HT1080 (cell line): Measurements from ENCODE around the gene PDXP. TPM values are rescaled to one million over a fixed set of nuclear protein-coding genes. Genes with fewer than 3 reads are reported as not detected.
"Not testable (repeated sequence)": the region's sequence is repeated elsewhere in the genome, so short reads cannot be mapped to it uniquely, and the experiment has no call there.

Source experiments
- DNase-seq: peaks from one replicate; pipeline ENCODE4 v3.0.0-alpha.2; 2015; ENCODE audit warnings: low read depth
- total RNA-seq: library from RNA; depleted of rRNA; stranded (reverse); fragments of >200 nt; shearing (Covaris generic); gene quantifications from 2 replicates; pipeline ENCODE4 v1.2.3, GENCODE V29; 2014

Gene PDXP
- total RNA-seq, 1 experiment from 2014 or later: 52.0 TPM

GRCh38 chr22:37643225-37643847, 15.2 kb upstream of the PDXP start:
- peak; percentile 68 for DNase-seq

GRCh38 chr22:37647317-37647716, 11.2 kb upstream of the PDXP start:
- no peak for DNase-seq

DNA sequence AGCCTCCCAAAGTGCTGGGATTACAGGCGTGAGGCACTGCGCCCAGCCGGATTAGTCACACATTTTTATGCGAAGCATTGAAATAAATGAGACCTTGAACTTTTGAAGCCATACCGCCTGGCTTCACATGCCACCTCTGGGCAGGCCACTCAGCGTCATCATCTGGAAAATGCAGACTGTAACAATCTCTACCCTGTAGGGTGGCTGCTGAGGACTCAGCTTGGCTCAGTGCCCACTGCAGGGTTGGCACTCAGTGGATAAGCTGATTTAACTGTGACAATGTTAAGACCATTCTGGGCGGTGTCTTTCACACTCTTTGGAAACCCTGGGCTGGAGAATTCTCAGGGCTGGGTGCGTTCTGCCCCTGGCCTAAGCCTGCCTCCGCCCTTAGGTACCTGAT, 10.6 kb upstream of the PDXP start:
- no peak for DNase-seq

- DNase-seq: no peak
Measured at GRCh38 chr22:37650463-37651136, 7.9 kb upstream of the PDXP start.

DNA sequence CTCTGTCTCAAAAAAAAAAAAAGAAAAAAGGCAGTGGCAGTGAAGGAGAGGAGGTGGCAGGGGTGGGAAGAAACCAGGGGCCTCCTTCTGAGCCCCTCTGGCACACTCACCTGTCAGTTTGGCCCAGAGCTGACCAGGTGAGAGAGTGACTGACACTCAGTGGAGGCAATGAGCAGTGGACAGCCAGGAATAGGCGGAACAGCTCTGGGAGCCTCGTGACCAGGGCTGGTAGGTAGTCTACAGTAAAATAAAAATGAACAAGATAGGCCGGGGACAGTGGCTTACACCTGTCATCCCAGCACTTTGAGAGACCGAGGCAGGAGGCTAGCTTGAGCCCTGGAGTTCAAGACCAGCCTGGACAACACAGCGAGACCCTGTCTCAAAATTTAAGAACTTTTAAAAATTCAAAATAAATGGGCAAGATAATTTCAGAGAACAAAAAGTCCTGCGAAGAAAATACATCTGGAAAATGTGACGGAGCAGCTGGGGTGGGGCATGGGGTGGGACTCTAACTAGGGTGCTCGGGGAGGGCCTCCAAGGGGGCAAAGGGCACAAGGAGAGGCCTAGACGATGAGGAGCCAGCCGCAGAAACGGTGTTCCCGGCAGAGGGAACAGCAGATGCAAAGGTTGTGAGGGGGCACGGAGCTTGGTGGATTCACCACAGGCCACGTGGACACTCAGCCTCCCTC, 3.8 kb upstream of the PDXP start:
- no peak for DNase-seq

GRCh38 chr22:37655252-37655563, 3.3 kb upstream of the PDXP start:
- DNase-seq: no peak

DNA sequence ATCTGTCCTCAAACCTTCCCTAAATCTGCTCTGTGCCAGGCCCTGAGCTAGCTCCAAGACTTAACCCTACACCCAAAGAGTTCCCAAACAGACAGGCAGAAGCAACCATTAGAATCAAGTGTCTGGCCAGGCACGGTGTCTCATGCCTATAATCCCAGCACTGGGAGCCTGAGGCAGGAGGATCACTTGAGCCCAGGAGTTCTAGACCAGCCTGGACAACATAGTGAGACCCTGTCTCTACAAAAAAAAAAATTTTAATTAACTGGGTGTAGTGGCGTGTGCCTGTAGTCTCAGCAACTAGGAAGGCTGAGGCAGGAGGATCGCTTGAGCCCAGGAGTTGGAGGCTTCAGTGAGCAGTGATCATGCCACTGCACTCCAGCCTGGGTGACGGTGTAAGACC, 1.9 kb upstream of the PDXP start:
- not testable (repeated sequence) for DNase-seq

- peak; percentile 61 for DNase-seq
Measured at GRCh38 chr22:37657590-37658132, 862 bp upstream of the PDXP start.

- DNase-seq: no peak
Measured at GRCh38 chr22:37659066-37659896, 758 bp downstream of the PDXP start.

GRCh38 chr22:37659897-37660708, 1.6 kb downstream of the PDXP start:
- no peak for DNase-seq

DNA sequence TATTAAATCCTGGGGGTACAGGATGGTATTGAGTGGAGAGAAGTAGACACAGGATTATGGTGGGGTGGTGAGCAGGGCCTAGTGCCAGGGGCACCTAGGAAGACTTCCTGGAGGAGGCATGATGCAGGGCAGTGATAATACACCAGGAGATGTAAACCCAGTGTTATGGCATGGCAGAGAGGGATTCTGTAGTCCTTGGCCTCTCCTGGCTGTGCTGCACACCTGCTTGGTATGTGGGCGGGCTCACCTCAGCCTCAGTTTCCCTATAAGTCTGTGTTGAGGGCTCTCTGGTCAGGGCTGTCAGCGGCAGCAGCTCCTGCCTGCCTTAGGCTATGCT, 2.2 kb downstream of the PDXP start:
- DNase-seq: no peak

- DNase-seq: no peak
Measured at GRCh38 chr22:37661160-37661924, 2.8 kb downstream of the PDXP start.

GRCh38 chr22:37662039-37662438, 3.5 kb downstream of the PDXP start:
- DNase-seq: no peak

- no peak for DNase-seq
Measured at GRCh38 chr22:37663521-37664140, 5.1 kb downstream of the PDXP start.

GRCh38 chr22:37664249-37665101, 6.0 kb downstream of the PDXP start:
- DNase-seq: no peak

DNA sequence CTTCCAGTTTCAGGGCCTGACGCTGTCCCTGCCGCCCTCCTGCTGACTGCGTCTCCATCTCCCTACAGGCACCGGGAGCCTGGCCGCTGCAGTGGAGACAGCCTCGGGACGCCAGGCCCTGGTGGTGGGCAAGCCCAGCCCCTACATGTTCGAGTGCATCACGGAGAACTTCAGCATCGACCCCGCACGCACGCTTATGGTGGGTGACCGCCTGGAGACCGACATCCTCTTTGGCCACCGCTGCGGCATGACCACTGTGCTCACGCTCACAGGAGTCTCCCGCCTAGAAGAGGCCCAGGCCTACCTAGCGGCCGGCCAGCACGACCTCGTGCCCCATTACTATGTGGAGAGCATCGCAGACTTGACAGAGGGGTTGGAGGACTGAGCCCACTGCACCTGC, 7.0 kb downstream of the PDXP start:
- no peak for DNase-seq

GRCh38 chr22:37669586-37669985, 11.1 kb downstream of the PDXP start:
- DNase-seq: no peak

GRCh38 chr22:37672206-37672919, 13.8 kb downstream of the PDXP start:
- DNase-seq: no peak
